D721Med (cell line): ENCODE measurements around the gene CHMP1B.

Experiments used
- DNase-seq: peaks from one replicate; pipeline ENCODE4 v3.0.0; 2011; ENCODE audit warnings: low spot score; ENCODE audit not compliant: insufficient read length
- FAIRE-seq: peaks from 2 replicates; lab custom pipeline; 2011; peaks lifted over from hg19 to GRCh38; lab: Jason Lieb, UNC
- TF ChIP-seq, protein P1 (sequence below): IDR thresholded peaks from 2 replicates; pipeline ENCODE4 v1.5.1; 2012; ENCODE audit warnings: mild to moderate bottlenecking, control low read depth; ENCODE audit not compliant: insufficient read depth; ENCODE audit errors: missing control alignments

The CHMP1B gene, protein sequence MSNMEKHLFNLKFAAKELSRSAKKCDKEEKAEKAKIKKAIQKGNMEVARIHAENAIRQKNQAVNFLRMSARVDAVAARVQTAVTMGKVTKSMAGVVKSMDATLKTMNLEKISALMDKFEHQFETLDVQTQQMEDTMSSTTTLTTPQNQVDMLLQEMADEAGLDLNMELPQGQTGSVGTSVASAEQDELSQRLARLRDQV

DNA sequence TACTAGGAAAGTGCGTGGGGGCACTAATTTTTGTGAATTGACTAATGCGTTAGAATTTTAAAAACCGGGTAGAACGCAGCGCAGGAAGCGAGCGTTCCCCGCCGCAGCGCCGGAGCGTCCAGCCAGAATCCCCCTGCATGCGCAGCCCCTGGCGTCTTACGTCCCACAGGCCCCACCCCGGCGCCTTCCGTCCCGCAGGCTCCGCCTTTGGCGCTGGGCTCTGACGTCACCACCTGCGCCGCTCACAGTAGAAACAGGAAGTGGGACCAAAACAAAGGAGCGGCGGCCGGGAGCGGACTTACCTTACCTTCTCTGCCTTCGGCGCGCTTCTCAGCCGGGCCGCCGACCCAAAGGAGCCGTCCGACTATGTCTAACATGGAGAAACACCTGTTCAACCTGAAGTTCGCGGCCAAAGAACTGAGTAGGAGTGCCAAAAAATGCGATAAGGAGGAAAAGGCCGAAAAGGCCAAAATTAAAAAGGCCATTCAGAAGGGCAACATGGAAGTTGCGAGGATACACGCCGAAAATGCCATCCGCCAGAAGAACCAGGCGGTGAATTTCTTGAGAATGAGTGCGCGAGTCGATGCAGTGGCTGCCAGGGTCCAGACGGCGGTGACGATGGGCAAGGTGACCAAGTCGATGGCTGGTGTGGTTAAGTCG lies at the start of gene CHMP1B:
Gene CHMP1B (plus strand): TSS at position 268 of the 660 bp plus-strand sequence. CDS start 99 bp downstream, at position 367.
- DNase-seq (peak; percentile 74), FAIRE-seq (no peak)
- TF ChIP-seq, protein P1, sequence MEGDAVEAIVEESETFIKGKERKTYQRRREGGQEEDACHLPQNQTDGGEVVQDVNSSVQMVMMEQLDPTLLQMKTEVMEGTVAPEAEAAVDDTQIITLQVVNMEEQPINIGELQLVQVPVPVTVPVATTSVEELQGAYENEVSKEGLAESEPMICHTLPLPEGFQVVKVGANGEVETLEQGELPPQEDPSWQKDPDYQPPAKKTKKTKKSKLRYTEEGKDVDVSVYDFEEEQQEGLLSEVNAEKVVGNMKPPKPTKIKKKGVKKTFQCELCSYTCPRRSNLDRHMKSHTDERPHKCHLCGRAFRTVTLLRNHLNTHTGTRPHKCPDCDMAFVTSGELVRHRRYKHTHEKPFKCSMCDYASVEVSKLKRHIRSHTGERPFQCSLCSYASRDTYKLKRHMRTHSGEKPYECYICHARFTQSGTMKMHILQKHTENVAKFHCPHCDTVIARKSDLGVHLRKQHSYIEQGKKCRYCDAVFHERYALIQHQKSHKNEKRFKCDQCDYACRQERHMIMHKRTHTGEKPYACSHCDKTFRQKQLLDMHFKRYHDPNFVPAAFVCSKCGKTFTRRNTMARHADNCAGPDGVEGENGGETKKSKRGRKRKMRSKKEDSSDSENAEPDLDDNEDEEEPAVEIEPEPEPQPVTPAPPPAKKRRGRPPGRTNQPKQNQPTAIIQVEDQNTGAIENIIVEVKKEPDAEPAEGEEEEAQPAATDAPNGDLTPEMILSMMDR: no peak

DNA sequence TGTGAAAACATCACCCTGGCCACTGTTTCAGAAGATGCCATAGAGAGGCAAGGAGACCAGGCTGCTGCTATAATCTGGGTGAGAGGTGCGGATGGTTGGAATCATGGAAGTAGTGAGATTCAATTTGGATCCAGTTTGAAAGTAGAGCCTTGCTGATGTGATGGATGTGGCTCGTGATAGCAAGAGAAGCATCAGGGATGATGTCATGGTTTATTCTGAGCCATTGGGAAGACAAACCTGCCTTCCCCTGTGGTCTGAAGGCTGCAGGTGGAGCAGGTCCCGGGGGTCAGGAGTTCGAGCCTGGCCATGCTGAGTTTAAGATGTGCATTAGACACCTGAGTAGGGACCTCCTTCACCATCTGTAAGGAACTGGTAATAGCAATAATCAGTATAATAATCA lies 49.6 kb upstream of the CHMP1B start:
- TF ChIP-seq, protein P1: no peak
- FAIRE-seq (no peak), DNase-seq (no peak)

DNA sequence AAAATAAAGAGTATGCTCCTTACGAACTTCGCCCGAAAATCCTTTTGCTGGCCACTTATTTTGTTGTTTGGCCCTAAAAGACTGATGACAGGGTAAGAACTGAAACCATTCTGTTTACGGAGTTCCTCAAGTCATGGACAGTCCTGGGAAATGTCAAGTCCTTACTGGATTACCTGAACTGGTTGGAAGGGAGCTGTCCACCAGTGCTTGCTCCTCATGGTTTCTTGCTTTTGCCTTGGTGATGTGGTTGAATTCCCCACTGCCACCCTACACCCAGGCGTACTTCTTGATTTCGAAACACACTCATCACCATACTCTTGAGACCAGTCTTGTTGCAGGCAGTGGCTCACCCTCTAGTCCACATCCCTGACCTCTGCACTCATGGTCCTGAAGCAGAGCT lies 49.1 kb upstream of the CHMP1B start:
- TF ChIP-seq, protein P1: no peak
- no peak for DNase-seq
- FAIRE-seq: no peak

DNA sequence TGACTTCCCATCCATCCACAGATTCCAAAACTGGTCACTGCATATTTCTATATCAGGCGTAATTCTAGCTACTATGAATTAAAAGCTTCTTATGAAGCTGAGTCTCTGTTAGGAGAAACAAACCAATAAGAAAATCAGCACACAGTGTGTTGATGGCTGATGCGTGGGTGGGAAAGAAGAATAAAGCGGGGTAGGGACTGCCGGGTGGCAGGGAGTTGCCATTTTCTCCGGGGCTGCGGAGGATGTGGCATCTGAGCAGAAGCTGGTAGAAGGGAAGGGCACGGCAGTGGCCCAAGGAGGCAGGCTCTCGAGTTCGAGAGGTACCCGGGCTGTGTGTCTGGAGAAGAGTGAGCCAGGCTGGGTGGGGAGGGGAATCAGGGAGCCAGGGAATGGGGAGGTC lies 48.6 kb upstream of the CHMP1B start:
- DNase-seq (no peak), FAIRE-seq (no peak)
- TF ChIP-seq, protein P1: no peak

DNA sequence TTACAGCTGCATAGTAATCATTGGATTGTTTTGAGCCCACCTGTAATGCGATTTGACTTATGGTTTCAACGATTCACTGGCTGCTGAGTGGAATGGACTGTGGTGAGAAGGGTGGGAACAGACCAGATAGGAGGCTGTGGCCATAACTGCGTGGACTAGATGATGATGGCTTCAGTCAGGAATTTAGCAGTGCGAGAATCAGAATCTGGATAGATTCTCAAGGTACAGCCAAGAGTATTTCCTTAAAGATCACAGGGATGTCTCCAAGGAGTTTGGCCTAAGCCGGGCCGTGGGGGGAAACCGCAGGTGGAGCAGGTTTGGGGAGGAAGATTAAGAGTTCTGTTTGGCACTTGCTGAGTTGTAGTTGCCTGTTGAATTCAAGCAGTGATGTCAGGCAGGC lies 44.0 kb upstream of the CHMP1B start:
- DNase-seq: no peak
- TF ChIP-seq, protein P1: no peak
- FAIRE-seq: no peak

DNA sequence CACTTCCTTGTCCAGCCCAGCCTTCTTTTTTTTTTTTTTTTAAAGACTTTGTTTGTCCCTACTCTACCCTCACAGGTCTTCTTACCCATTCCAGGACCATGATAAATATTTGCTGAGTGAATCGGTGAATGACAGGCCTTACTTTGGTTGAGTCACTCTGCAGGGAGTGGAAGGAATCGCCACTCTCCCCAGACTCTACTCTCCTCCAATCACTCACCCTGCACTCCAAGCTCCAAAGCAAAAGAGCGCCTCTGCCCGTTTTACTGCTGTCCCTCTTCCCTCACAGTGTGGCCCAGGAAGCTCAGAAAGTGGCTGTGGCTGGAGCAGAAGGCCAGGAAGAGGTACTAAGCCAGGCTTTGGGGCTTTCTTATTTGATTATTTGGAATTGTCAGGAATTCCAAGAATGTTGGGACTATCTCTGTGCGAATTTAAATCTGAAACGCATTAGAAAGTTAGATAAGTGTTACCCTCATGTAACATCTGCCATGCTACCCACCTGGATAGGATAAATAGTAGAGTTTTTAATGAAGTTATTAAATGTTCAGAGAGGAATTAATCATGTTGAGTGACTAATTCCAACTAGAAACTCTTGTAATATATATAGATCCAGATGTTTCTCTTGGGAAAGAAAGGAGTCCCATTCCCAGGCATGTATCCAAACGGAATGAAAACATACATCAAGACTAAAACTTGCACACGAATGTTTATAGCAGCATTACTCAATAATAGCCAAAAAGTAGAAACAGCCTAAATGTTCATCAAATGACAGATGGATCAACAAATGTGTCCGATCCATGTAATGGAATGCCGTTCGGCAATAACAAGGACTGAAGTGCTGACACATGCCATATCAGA lies 43.0 kb upstream of the CHMP1B start:
- TF ChIP-seq, protein P1: no peak
- no peak for DNase-seq
- no peak for FAIRE-seq

DNA sequence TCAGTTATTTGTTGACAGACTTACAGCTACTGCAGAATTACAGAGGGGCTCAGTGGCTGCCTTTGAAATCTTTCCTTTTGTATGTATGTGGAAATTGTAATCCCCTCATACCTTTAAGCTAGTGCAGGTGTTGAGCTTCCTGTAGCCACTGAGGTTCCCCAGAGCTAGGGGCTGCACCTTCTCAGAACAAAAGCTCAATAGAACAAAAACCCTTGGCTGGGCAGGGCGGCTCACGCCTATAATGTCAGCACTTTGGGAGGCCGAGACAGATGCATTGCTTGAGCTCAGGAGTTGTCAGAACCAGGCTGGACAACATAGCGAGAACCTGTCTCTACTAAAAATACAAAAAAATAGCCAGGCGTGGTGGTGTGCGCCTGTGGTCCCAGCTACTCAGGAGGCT lies 41.3 kb upstream of the CHMP1B start:
- FAIRE-seq: no peak

More for the DNA sequence above, 41.3 kb upstream of the CHMP1B start:
- DNase-seq: no peak
- TF ChIP-seq, protein P1: no peak
